K562 (cell line): ENCODE data around the gene JPH3. TPM values are rescaled to one million over a fixed set of nuclear protein-coding genes. Genes with fewer than 3 reads are reported as not detected.

Experiments
- ATAC-seq: fragments of 200-7000 bp; cut with Tn5 transposase; 3 replicates; pipeline ENCODE4 v1.9.1; 2020; ENCODE audit warnings: moderate library complexity
- BruUV-seq: library from RNA; stranded (reverse); fragments of 400-500 nt; replicated peaks from 2 replicates; lab custom pipeline; 2021; lab: Mats Ljungman, UMichigan
- CTCF ChIA-PET: fragments of 300-600 bp; formaldehyde crosslinking; extraction: SDS; loops from one replicate; lab custom pipeline; 2021; ENCODE audit warnings: low intra/inter-chr PET ratio; lab: Yijun Ruan, JAX
- POLR2A ChIA-PET: fragments of 300-600, 350-650 bp; sonication (Branson Sonifier 250); formaldehyde crosslinking; extraction: SDS; loops from one replicate; lab custom pipeline; 2021; ENCODE audit warnings: antibody characterized with exemption, inconsistent platforms; lab: Yijun Ruan, JAX
- DNase-seq, 4 experiments: peaks; one replicate each; pipeline versions ENCODE4 v3.0.0 to v3.0.0-alpha.2; 2011 to 2018; ENCODE audit warnings: low spot score in 3 of 4, mixed read lengths in 3 of 4; ENCODE audit errors: extremely low read depth in 1 of 4
- FAIRE-seq: peaks from 2 replicates; lab custom pipeline; 2011; peaks lifted over from hg19 to GRCh38; lab: Jason Lieb, UNC
- H2AFZ ChIP-seq: 2 replicates; pipeline ENCODE4 v1.6.0; 2011; ENCODE audit warnings: low read depth, low read length, control low read depth, inconsistent platforms
- H3K27ac ChIP-seq: fragments of 200-600 bp; 3 replicates; pipeline ENCODE4 v1.8.0; 2011; ENCODE audit warnings: low read depth, mild to moderate bottlenecking, control low read depth, inconsistent platforms, low read length, moderate library complexity, mixed read lengths; ENCODE audit errors: extremely low read depth
- H3K27me3 ChIP-seq, 2 experiments: fragments of 300-600 bp in 1 of 2; 2 replicates in 1 of 2; 3 replicates in 1 of 2; pipeline versions ENCODE4 v1.6.0 to v1.8.0; 2011; ENCODE audit warnings: inconsistent platforms in 2 of 2, low read length in 2 of 2, mild to moderate bottlenecking in 1 of 2, mixed read lengths in 1 of 2, moderate library complexity in 1 of 2; ENCODE audit not compliant: control insufficient read depth in 2 of 2, insufficient read depth in 2 of 2
- H3K36me3 ChIP-seq: fragments of 300-600 bp; 3 replicates; pipeline ENCODE4 v1.8.0; 2011; ENCODE audit warnings: mild to moderate bottlenecking, low read length, inconsistent platforms; ENCODE audit not compliant: control insufficient read depth, insufficient read depth
- H3K4me1 ChIP-seq, 2 experiments: fragments of 200-600 bp in 1 of 2; replicated peaks in 1 of 2; 2 replicates in 1 of 2; 3 replicates in 1 of 2; pipeline versions ENCODE4 v1.5.1 to v1.8.0; 2011; ENCODE audit warnings: inconsistent platforms in 2 of 2, low read length in 2 of 2, mild to moderate bottlenecking in 1 of 2, mixed read lengths in 1 of 2, moderate library complexity in 1 of 2; ENCODE audit not compliant: control insufficient read depth in 2 of 2, insufficient read depth in 2 of 2
- H3K4me2 ChIP-seq: 2 replicates; pipeline ENCODE4 v1.6.1; 2011; ENCODE audit warnings: low read length, control low read depth, inconsistent platforms, mixed read lengths; ENCODE audit not compliant: insufficient read depth
- H3K4me3 ChIP-seq: fragments of 200-600 bp; sonication (generic), shearing (Covaris generic); 2 replicates; pipeline ENCODE4 v1.5.1; 2016; ENCODE audit warnings: control low read depth, inconsistent platforms
- H3K79me2 ChIP-seq: fragments of 200-600 bp; 3 replicates; pipeline ENCODE4 v1.8.0; 2011; ENCODE audit warnings: low read length, inconsistent platforms; ENCODE audit not compliant: control insufficient read depth, insufficient read depth
- H3K9ac ChIP-seq, 2 experiments: 2 replicates each; pipeline versions ENCODE4 v1.6.0 to v1.6.1; 2011; ENCODE audit warnings: low read depth in 2 of 2, low read length in 2 of 2, control low read depth in 1 of 2, inconsistent platforms in 1 of 2, mild to moderate bottlenecking in 1 of 2, mixed read lengths in 1 of 2; ENCODE audit not compliant: insufficient read depth in 1 of 2
- H3K9me1 ChIP-seq: one replicate; pipeline ENCODE4 v1.6.0; 2011; ENCODE audit warnings: inconsistent platforms, mild to moderate bottlenecking, low read length, moderate library complexity; ENCODE audit not compliant: control insufficient read depth, insufficient read depth
- H3K9me3 ChIP-seq: replicated peaks from 2 replicates; pipeline ENCODE4 v1.5.1; 2011; ENCODE audit warnings: low read depth, low read length, inconsistent platforms; ENCODE audit not compliant: control insufficient read depth, insufficient read depth
- H4K20me1 ChIP-seq: replicated peaks from 2 replicates; pipeline ENCODE4 v1.6.1; 2011; ENCODE audit warnings: low read length, inconsistent platforms, mixed read lengths; ENCODE audit not compliant: control insufficient read depth, insufficient read depth
- C11orf30 ChIP-seq: fragments of 450-650 bp; IDR thresholded peaks from 2 replicates; pipeline ENCODE4 v1.6.1; 2016; ENCODE audit warnings: low read depth, mild to moderate bottlenecking
- GATAD2A ChIP-seq: fragments of 450-650 bp; IDR thresholded peaks from 2 replicates; pipeline ENCODE4 v1.6.1; 2017
- LEF1 ChIP-seq: fragments of 450-650 bp; IDR thresholded peaks from 2 replicates; pipeline ENCODE4 v1.6.1; 2016; ENCODE audit warnings: mild to moderate bottlenecking
- MAZ ChIP-seq, 2 experiments: fragments of 450-650 bp in 1 of 2; sonication (generic) in 1 of 2; formaldehyde crosslinking; IDR thresholded peaks in 1 of 2; conservative IDR thresholded peaks in 1 of 2; 2 replicates each; pipeline versions ENCODE4 v1.4.0 to v1.5.0; 2020; ENCODE audit warnings: mild to moderate bottlenecking in 1 of 2, missing genetic modification reagents in 1 of 2
- NFE2 ChIP-seq: IDR thresholded peaks from 2 replicates; pipeline ENCODE4 v1.6.1; 2014; ENCODE audit warnings: antibody characterized with exemption, low read depth
- NFXL1 ChIP-seq: fragments of 450-650 bp; formaldehyde crosslinking; IDR thresholded peaks from 2 replicates; pipeline ENCODE4 v1.4.0; 2021; ENCODE audit warnings: mild to moderate bottlenecking
- PTTG1 ChIP-seq: fragments of 450-650 bp; IDR thresholded peaks from 2 replicates; pipeline ENCODE4 v1.6.1; 2016; ENCODE audit warnings: low read depth, mild to moderate bottlenecking, missing genetic modification characterization, missing compliant biosample characterization
- ZNF12 ChIP-seq: sonication (generic); formaldehyde crosslinking; IDR thresholded peaks from 2 replicates; pipeline ENCODE4 v1.4.0; 2020; ENCODE audit warnings: mild to moderate bottlenecking, missing genetic modification reagents
- ZNF318 ChIP-seq, 2 experiments: fragments of 450-650 bp; IDR thresholded peaks; 2 replicates each; pipeline ENCODE4 v1.6.1; 2016; ENCODE audit warnings: mild to moderate bottlenecking in 2 of 2, borderline replicate concordance in 1 of 2, low read depth in 1 of 2, moderate library complexity in 1 of 2
- ZNF589 ChIP-seq: fragments of 200-800 bp; sonication (Bioruptor generic); IDR thresholded peaks from 2 replicates; pipeline ENCODE4 v1.6.1; 2016; ENCODE audit warnings: low read depth, missing genetic modification characterization, missing compliant biosample characterization
- WGBS: fragments of 100-300 bp; shearing (Covaris generic); methylation state at CpG from one replicate; pipeline ENCODE4 v1.1.6; 2016; ENCODE audit warnings: low coverage, mixed read lengths; ENCODE audit not compliant: insufficient coverage; ENCODE audit errors: missing lambda C conversion rate; 5-methylcytosine and 5-hydroxymethylcytosine counted together
- in situ Hi-C: fragments of 300-500 bp; cut with MboI; formaldehyde crosslinking; loops from 4 replicates; pipeline ENCODE4 v1.15.0; 2018; ENCODE audit warnings: inconsistent platforms, mixed read lengths
- intact Hi-C: fragments of 100-400 bp; cut with micrococcal nuclease; formaldehyde crosslinking; loops from 2 replicates; pipeline ENCODE4 v1.14.2; 2022
- polyA plus RNA-seq, 8 experiments: library from polyadenylated mRNA; depleted of rRNA in 4 of 8; stranded (reverse) in 5 of 8; unstranded in 3 of 8; fragments of >200 nt; fragmentation: Nextera tagmentation in 2 of 8; fragmentation: Illumina TruSeq in 1 of 8; extraction: Ambion mirVana in 2 of 8; extraction: Trizol in 1 of 8; gene quantifications; 2 replicates each; pipeline versions ENCODE4 v1.2.1 to v1.2.3, GENCODE V29; 2011 to 2014; ENCODE audit warnings: inconsistent platforms in 1 of 8, missing spikeins in 1 of 8
- total RNA-seq, 7 experiments: library from RNA; depleted of rRNA in 6 of 7; stranded (reverse); fragments of >200 nt in 6 of 7; fragmentation: Illumina TruSeq in 2 of 7; extraction: Trizol in 2 of 7; gene quantifications; 2 replicates each; pipeline versions ENCODE4 v1.2.1 to v1.2.3, GENCODE V29; 2011 to 2021; ENCODE audit warnings: low replicate concordance in 1 of 7
- TF ChIP-seq, protein P1 (sequence below): sonication (generic); formaldehyde crosslinking; IDR thresholded peaks from 2 replicates; pipeline ENCODE4 v1.8.0; 2022; ENCODE audit warnings: mild to moderate bottlenecking, missing genetic modification reagents

The JPH3 gene
- total and polyA plus RNA-seq, 9 of the 15 experiments (the other 6 are each of a cell fraction or from before 2014, with no cell fraction given): 0.01 TPM; not detected in 8

GRCh38 chr16:87603684-87604633 lies 1.7 kb downstream of the JPH3 start:
- DNase-seq (no peak), FAIRE-seq (no peak), ATAC-seq (no peak)
- Histone ChIP-seq H3K9me3 (no peaks in the 10 kb centered on the region), H2AFZ (no peak overlapping the region), H3K4me2 (no peak overlapping the region), H3K27ac (no peak overlapping the region), H3K79me2 (no peaks in the 10 kb centered on the region), H3K36me3 (no peaks in the 10 kb centered on the region), H3K4me3 (no peak overlapping the region), H4K20me1 (peaks cover 21% of the 10 kb centered on the region; the same call in 1 of the 2 replicates), H3K9me1 (no peaks in the 10 kb centered on the region), H3K9ac (no peak overlapping the region), H3K4me1 (peaks cover 0 to 17% of the 10 kb centered on the region in 2 experiments; a peak in 2 of 5 replicates), H3K27me3 (peaks cover 45 to 88% of the 10 kb centered on the region in 2 experiments; a peak in 4 of 5 replicates)
- BruUV-seq: no TSS peak
- in situ Hi-C loops: no loop called here
- intact Hi-C loops: no loop called here
- POLR2A ChIA-PET: no interaction called here
- 2% methylated on average over 29 of the region's 44 CpGs for WGBS
- CTCF ChIA-PET: no interaction called here
- TF ChIP-seq PTTG1 (tag) (no peak), NFXL1 (CRISPR knock-in tag) (no peak), NFE2 (no peak), C11orf30 (no peak), ZNF12 (CRISPR knock-in tag) (no peak), ZNF589 (CRISPR knock-in tag) (no peak), MAZ (CRISPR knock-in tag; conservative IDR thresholded peaks at IDR 0.05 in 1 of 2, IDR thresholded peaks at IDR 0.05 in 1 of 2) (no peak), ZNF318 (IDR thresholded peaks at IDR 0.05; ENCODE audit: borderline replicate concordance in 1 of 2, low read depth in 1 of 2) (no peak), GATAD2A (no peak), LEF1 (no peak)
- TF ChIP-seq, protein P1, sequence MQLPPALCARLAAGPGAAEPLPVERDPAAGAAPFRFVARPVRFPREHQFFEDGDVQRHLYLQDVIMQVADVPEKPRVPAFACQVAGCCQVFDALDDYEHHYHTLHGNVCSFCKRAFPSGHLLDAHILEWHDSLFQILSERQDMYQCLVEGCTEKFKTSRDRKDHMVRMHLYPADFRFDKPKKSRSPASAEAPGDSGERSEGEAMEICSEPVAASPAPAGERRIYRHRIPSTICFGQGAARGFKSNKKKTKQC (CRISPR knock-in tag): no peak
